PC-3 (cell line): ENCODE results near the gene PTPRN2. TPM values are rescaled to one million over a fixed set of nuclear protein-coding genes. Genes with fewer than 3 reads are reported as not detected.

ENCODE experiments used
- ATAC-seq: fragments of 200-7000 bp; cut with Tn5 transposase; 2 replicates; pipeline ENCODE4 v1.9.1; 2020; ENCODE audit warnings: mild to moderate bottlenecking, moderate library complexity
- BruUV-seq: library from RNA; stranded (reverse); fragments of 400-500 nt; replicated peaks from 2 replicates; lab custom pipeline; 2021; lab: Mats Ljungman, UMichigan
- CTCF ChIA-PET: fragments of 300-600 bp; sonication (Branson Sonifier 250); formaldehyde crosslinking; loops from one replicate; lab custom pipeline; 2022; ENCODE audit warnings: antibody characterized with exemption; lab: Charles Lee
- POLR2A ChIA-PET: fragments of 300-600 bp; sonication (Branson Sonifier 250); formaldehyde crosslinking; loops from one replicate; lab custom pipeline; 2022; ENCODE audit warnings: antibody characterized with exemption; ENCODE audit not compliant: unreplicated experiment; lab: Charles Lee
- DNase-seq: peaks from one replicate; pipeline ENCODE4 v3.0.0-alpha.2; 2015
- H2AFZ ChIP-seq: fragments of 300-600 bp; sonication (generic); 2 replicates; pipeline ENCODE4 v1.6.0; 2016; ENCODE audit warnings: antibody characterized with exemption, low read length
- H3F3A ChIP-seq: fragments of 300-600 bp; sonication (generic); one replicate; pipeline ENCODE4 v1.6.0; 2017; ENCODE audit warnings: antibody characterized with exemption, low read length, control low read depth, mild to moderate bottlenecking; ENCODE audit not compliant: unreplicated experiment
- H3K27ac ChIP-seq: fragments of 300-600 bp; sonication (generic); 2 replicates; pipeline ENCODE4 v1.5.1; 2016; ENCODE audit warnings: mild to moderate bottlenecking, low read length
- H3K27me3 ChIP-seq: fragments of 300-600 bp; sonication (generic); 2 replicates; pipeline ENCODE4 v1.6.1; 2016; ENCODE audit warnings: low read length, mixed read lengths
- H3K36me3 ChIP-seq: fragments of 300-600 bp; sonication (generic); 2 replicates; pipeline ENCODE4 v1.6.1; 2016; ENCODE audit warnings: low read depth, mixed run types, low read length, mixed read lengths
- H3K4me1 ChIP-seq: fragments of 300-600 bp; sonication (generic); 2 replicates; pipeline ENCODE4 v1.5.1; 2016; ENCODE audit warnings: low read length; ENCODE audit not compliant: insufficient read depth
- H3K4me2 ChIP-seq: fragments of 300-600 bp; sonication (generic); 2 replicates; pipeline ENCODE4 v1.6.0; 2016; ENCODE audit warnings: low read length
- H3K4me3 ChIP-seq: fragments of 300-600 bp; sonication (generic); 2 replicates; pipeline ENCODE4 v1.5.1; 2016; ENCODE audit warnings: mild to moderate bottlenecking, low read length, mixed read lengths
- H3K79me2 ChIP-seq: fragments of 300-600 bp; sonication (generic); 2 replicates; pipeline ENCODE4 v1.6.1; 2017; ENCODE audit warnings: low read length, mixed read lengths
- H3K9ac ChIP-seq: fragments of 300-600 bp; sonication (generic); 2 replicates; pipeline ENCODE4 v1.6.0; 2016; ENCODE audit warnings: mild to moderate bottlenecking, low read length
- H3K9me2 ChIP-seq: fragments of 300-600 bp; sonication (generic); replicated peaks from 2 replicates; pipeline ENCODE4 v1.6.1; 2016; ENCODE audit warnings: mixed run types, low read length, mixed read lengths
- H3K9me3 ChIP-seq: fragments of 300-600 bp; sonication (generic); 2 replicates; pipeline ENCODE4 v1.6.1; 2016; ENCODE audit warnings: low read length, mixed read lengths
- H4K20me1 ChIP-seq: fragments of 300-600 bp; sonication (generic); 2 replicates; pipeline ENCODE4 v1.6.1; 2016; ENCODE audit warnings: low read length, mixed read lengths
- CTCF ChIP-seq: fragments of 300-600 bp; sonication (generic); conservative IDR thresholded peaks from 2 replicates; pipeline ENCODE4 v1.5.1; 2017; ENCODE audit warnings: antibody characterized with exemption, low read depth, mild to moderate bottlenecking, low read length
- EZH2 ChIP-seq: fragments of 300-600 bp; sonication (generic); IDR thresholded peaks from one replicate; pipeline ENCODE4 v1.6.1; 2017; ENCODE audit warnings: antibody characterized with exemption, mild to moderate bottlenecking, low read length; ENCODE audit not compliant: unreplicated experiment
- EZH2phosphoT487 ChIP-seq: fragments of 300-600 bp; sonication (generic); IDR thresholded peaks from 2 replicates; pipeline ENCODE4 v1.6.1; 2018; ENCODE audit warnings: mild to moderate bottlenecking, antibody characterized with exemption, low read length, borderline replicate concordance
- intact Hi-C: fragments of 100-400 bp; cut with micrococcal nuclease; formaldehyde crosslinking; loops from 2 replicates; pipeline ENCODE4 v1.9.0; 2023
- total RNA-seq: library from RNA; depleted of rRNA; stranded (reverse); fragments of >200 nt; gene quantifications from 2 replicates; pipeline ENCODE4 v1.2.3, GENCODE V29; 2014

The PTPRN2 gene
- total RNA-seq, 1 experiment from 2014 or later, result 3.2 TPM

- no peaks in the 10 kb centered on the region for H3K4me1 ChIP-seq
- H3K36me3 ChIP-seq, result no peaks in the 10 kb centered on the region
- DNase-seq (no peak), ATAC-seq (no peak)
- H3K9me3 ChIP-seq, result 0 out of 2 replicates have a peak, but pooled peaks cover 8% of the 10 kb centered on the region
- no peaks in the 10 kb centered on the region for H3K27me3 ChIP-seq
- H3K9ac ChIP-seq, result no peak overlapping the region
- intact Hi-C loops, result no loop called here
- no peak overlapping the region for H3K4me3 ChIP-seq
- H3K4me2 ChIP-seq, result no peak overlapping the region
- no TSS peak for BruUV-seq
- H2AFZ ChIP-seq, result no peak overlapping the region
- TF ChIP-seq EZH2 (no peak), EZH2phosphoT487 (no peak), CTCF (no peak)
- CTCF ChIA-PET, result no interaction called here
- H3K9me2 ChIP-seq, result no peaks in the 10 kb centered on the region
- no peaks in the 10 kb centered on the region for H3F3A ChIP-seq
- no peaks in the 10 kb centered on the region for H3K79me2 ChIP-seq
- H3K27ac ChIP-seq, result no peak overlapping the region
- POLR2A ChIA-PET, result no interaction called here
- H4K20me1 ChIP-seq, result no peaks in the 10 kb centered on the region
These were observed 451.7 kb downstream of the PTPRN2 start for GRCh38 chr7:158135931-158136330.

- no peak for ATAC-seq
- H3K27me3 ChIP-seq, result no peaks in the 10 kb centered on the region
- H3K9me2 ChIP-seq, result no peaks in the 10 kb centered on the region
- no peak overlapping the region for H3K4me3 ChIP-seq
- ChIA-PET POLR2A (no interaction called here), CTCF (no interaction called here)
- no TSS peak for BruUV-seq
- DNase-seq, result no peak
- H3K9me3 ChIP-seq, result 0 out of 2 replicates have a peak, but pooled peaks cover 8% of the 10 kb centered on the region
- no peaks in the 10 kb centered on the region for H4K20me1 ChIP-seq
- no peak overlapping the region for H3K9ac ChIP-seq
- intact Hi-C loops, result no loop called here
- no peak overlapping the region for H3K27ac ChIP-seq
- TF ChIP-seq EZH2phosphoT487 (no peak), EZH2 (no peak), CTCF (no peak)
- no peaks in the 10 kb centered on the region for H3K36me3 ChIP-seq
- no peaks in the 10 kb centered on the region for H3F3A ChIP-seq
- H3K4me1 ChIP-seq, result no peaks in the 10 kb centered on the region
- no peaks in the 10 kb centered on the region for H3K79me2 ChIP-seq
- H2AFZ ChIP-seq, result no peak overlapping the region
- no peak overlapping the region for H3K4me2 ChIP-seq
These were observed 452.8 kb downstream of the PTPRN2 start for GRCh38 chr7:158134824-158135223.

- intact Hi-C loops, result no loop called here
- H3K9me3 ChIP-seq, result 0 out of 2 replicates have a peak, but pooled peaks cover 8% of the 10 kb centered on the region
- no peak overlapping the region for H3K4me2 ChIP-seq
- H3K27ac ChIP-seq, result no peak overlapping the region
- H3F3A ChIP-seq, result no peaks in the 10 kb centered on the region
- no peaks in the 10 kb centered on the region for H3K4me1 ChIP-seq
- no peaks in the 10 kb centered on the region for H3K36me3 ChIP-seq
- ChIA-PET POLR2A (no interaction called here), CTCF (no interaction called here)
- TF ChIP-seq CTCF (no peak), EZH2 (no peak), EZH2phosphoT487 (no peak)
- ATAC-seq, result no peak
- no peak overlapping the region for H3K4me3 ChIP-seq
- H3K9ac ChIP-seq, result no peak overlapping the region
- H4K20me1 ChIP-seq, result no peaks in the 10 kb centered on the region
- no peaks in the 10 kb centered on the region for H3K27me3 ChIP-seq
- no peaks in the 10 kb centered on the region for H3K79me2 ChIP-seq
- no peaks in the 10 kb centered on the region for H3K9me2 ChIP-seq
- DNase-seq, result no peak
- BruUV-seq, result no TSS peak
- no peak overlapping the region for H2AFZ ChIP-seq
These were observed 453.9 kb downstream of the PTPRN2 start for GRCh38 chr7:158133515-158134271.
